NCI-H2227 treated with DMSO at 0.1 percent for 48 hours (cell line): ENCODE results near the gene LCA5L.
A peak's percentile ranks its signal among the peaks of the same experiment; 100 is the strongest.

Experiments
- DNase-seq: peaks from one replicate; lab custom pipeline; 2025; lab: John Stamatoyannopoulos, UW

The LCA5L gene

GRCh38 chr21:39445321-39446269 lies at the start of gene LCA5L:
Gene LCA5L (minus strand): TSS chr21:39445778. CDS start chr21:39428493, 17,285 bp downstream.
- DNase-seq = peak; percentile 88

GRCh38 chr21:39489380-39489924 lies 43.9 kb upstream of the LCA5L start:
- no peak for DNase-seq

- DNase-seq = no peak
Observed at GRCh38 chr21:39484711-39485276, 39.2 kb upstream of the LCA5L start.

GRCh38 chr21:39483917-39484316 lies 38.3 kb upstream of the LCA5L start:
- no peak for DNase-seq

- DNase-seq = no peak
Observed at GRCh38 chr21:39481886-39482285, 36.3 kb upstream of the LCA5L start.

- no peak for DNase-seq
Observed at GRCh38 chr21:39480271-39480670, 34.7 kb upstream of the LCA5L start.

DNA sequence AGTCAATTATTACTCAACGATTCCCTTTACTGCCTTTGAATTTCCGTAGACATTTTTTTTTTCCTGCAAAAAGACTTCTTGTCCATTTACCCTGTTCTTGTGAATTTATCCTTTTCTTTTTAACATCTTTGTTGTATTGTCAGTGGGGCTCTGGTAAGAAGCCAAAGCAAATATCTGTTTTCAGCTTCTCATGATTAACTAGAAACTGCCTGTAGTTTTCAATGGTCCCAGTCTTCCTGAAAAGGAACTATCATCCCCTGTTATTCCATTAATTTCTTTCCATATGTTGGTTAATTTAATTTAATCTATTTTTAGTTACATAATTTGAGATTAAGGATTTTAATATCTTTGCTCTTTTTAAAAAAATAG lies 34.2 kb upstream of the LCA5L start:
- DNase-seq = no peak

DNA sequence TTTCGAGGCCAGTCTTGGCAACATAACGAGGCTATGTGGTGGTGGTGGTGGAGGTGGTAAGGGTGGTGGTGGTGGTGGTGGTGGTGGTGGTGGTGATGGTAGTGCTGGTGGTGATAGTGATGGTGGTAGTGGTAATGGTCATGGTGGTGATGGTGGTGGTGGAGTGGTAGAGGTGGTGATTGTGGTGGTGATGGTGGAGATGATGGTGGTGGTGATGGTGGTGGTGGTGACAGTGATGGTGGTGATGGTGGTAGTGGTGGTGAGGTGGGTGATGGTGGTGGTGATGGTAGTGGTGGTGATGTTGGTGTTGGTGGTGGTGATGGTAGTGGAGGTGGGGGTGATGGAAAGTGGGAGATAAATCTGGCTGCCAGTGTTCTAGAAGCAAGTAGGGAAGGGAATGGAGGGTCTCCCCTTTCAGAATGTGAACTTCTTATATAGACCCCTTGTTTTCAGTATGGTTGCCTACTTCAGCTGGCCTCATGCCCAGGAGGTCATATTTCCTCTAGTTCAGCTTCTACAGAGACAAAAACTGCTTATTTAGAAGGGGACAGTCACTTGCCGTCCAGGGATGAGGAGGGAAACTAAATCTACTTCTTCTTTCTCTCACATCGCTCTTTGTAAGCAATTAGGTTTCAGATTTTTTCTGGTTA lies 33.7 kb upstream of the LCA5L start:
- no peak for DNase-seq

- DNase-seq = no peak
Observed at GRCh38 chr21:39474611-39475010, 29.0 kb upstream of the LCA5L start.

- no peak for DNase-seq
Observed at GRCh38 chr21:39472786-39473185, 27.2 kb upstream of the LCA5L start.

DNA sequence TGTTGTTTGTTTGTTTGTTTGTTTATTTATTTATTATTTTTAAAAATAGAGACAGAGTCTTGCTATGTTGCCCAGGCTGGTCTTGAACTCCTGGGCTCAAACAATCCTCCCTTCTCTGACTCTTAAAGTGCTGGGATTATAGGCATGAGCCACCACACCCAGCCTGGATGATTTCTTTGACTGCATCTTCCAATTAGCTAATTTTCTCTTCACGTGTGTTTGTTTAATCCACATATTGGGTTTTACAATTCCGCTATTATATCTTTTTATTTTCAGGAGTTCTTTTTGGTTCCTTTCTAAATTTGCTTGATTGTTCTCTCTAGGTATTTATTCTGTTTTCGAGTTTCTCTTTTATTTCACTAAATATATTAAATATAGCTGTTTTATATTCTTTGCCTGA lies 26.0 kb upstream of the LCA5L start:
- DNase-seq = no peak

DNA sequence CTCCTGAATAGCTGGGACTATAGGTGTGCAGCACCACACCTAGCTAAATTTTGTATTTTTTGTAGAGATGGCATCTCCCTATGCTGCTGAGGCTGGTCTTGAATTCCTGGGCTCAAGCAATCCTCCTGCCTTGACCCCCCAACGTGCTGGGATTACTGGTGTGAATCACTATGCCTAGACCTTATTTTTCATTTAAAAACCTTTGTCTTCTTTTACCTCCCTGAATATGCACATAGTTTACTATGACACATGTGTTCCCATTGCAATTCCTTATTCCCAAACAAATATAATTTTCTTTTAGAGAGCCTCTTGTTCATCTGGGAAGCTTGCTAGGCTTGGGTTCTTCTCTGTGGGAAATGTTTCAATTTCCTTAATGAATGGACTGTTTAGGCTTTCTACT lies 23.0 kb upstream of the LCA5L start:
- no peak for DNase-seq

GRCh38 chr21:39467746-39468145 lies 22.2 kb upstream of the LCA5L start:
- no peak for DNase-seq

DNA sequence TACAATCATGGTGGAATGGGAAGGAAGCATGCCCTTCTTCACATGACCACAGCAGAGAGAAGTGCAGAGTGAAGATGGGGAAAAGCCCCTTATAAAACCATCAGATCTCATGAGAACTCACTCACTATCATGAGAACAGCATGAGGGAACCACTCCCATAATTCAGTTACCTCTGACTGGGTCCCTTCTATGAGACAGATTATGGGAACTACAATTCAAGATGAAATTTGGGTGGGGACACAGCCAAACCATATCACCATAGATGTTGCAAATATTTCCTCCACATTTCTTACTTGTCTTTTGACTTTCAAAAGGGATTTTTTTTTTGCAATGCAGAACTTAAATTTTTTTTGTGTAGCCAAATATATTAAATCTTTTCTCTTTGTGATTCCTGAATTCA lies 21.0 kb upstream of the LCA5L start:
- DNase-seq = no peak

DNA sequence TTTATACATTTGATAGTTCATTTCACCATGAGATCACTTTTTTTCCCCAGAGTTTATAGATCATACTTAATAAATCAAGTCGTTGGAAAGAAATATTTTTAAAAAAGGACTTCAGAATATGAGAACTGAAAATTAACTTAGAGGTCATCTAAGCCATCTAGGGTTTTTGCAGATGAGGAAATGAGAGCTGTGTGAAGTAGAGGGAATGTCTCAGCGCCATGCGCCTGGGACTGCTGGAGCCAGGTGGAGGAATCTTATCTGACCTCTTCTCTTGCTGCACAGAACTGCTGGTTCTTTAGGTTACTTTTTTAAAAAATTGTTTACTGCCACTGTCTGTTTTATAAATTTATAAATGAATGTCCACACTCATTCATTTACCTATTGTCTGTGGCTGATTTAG lies 17.7 kb upstream of the LCA5L start:
- no peak for DNase-seq

GRCh38 chr21:39461419-39461818 lies 15.8 kb upstream of the LCA5L start:
- no peak for DNase-seq

- DNase-seq = no peak
Observed at GRCh38 chr21:39456665-39457064, 11.1 kb upstream of the LCA5L start.

DNA sequence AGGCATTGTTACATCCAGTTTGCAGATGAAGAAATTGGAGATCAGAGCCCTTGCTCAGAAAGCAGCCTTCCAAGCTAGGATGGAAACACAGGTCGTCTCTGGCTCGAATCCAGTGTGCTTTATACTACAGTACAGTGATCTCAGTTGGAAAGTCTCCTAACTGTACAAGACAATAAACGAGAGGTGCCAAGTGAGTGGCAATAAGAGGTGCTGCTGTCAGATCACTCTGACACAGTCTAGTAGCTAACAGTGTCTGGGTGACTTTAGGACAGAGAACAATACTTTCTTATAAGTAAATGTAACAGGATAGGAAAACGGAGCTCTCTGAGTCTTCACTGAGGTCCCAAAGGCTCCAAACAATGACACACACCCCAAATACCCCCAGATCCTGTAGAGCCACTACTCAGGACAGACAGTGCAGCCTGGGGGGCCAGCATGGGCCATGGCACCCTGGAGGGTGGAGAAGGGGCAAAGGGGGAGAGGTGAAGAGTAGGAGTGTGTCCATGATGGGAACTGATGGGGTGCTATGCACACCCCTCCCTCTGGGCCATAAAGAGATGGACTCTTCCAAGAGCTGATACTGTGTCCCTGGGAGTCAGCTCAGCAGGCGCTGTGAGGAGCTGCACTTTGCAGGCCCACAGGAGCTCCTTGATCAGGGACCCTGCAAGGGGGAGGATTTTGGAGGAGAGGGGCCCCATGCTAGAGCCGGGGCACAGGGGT lies 9.5 kb upstream of the LCA5L start:
- DNase-seq = no peak

- DNase-seq = no peak
Observed at GRCh38 chr21:39453571-39454179, 8.1 kb upstream of the LCA5L start.

DNA sequence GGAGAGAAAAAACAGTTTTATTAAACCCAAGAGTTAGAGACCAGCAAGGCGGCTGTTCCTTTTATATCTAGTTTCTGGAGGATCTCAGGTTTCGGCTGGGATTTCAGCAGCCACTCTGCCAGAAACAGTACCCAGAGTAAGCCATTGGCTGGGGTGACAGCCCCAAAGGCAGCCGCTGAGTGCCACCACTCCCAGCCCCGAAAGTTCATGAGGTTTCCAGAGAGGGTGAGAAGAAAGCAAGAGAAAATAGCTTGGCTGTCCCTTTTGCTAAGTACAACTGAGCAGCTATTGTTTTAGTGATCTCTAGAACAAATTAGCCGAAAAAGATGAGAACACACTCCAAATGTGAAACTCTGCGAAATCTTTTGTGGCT lies 7.4 kb upstream of the LCA5L start:
- DNase-seq = no peak

- DNase-seq = no peak
Observed at GRCh38 chr21:39452207-39452969, 6.8 kb upstream of the LCA5L start.
